IMR-90 (cell line): ENCODE measurements around the gene CHRDL1. TPM values are rescaled to one million over a fixed set of nuclear protein-coding genes. Genes with fewer than 3 reads are reported as not detected.

Experiments
- ATAC-seq: fragments of 200-7000 bp; cut with Tn5 transposase; 2 replicates; pipeline ENCODE4 v1.9.1; 2020; ENCODE audit warnings: low read depth, mild to moderate bottlenecking, moderate library complexity
- BruUV-seq: library from RNA; stranded (reverse); fragments of 400-500 nt; replicated peaks from 2 replicates; lab custom pipeline; 2021; lab: Mats Ljungman, UMichigan
- CTCF ChIA-PET: fragments of 300-600 bp; formaldehyde crosslinking; extraction: SDS; loops from one replicate; lab custom pipeline; 2021; ENCODE audit warnings: antibody characterized with exemption; lab: Yijun Ruan, JAX
- POLR2A ChIA-PET: fragments of 300-600 bp; sonication (Branson Sonifier 250); formaldehyde crosslinking; loops from one replicate; lab custom pipeline; 2022; ENCODE audit warnings: antibody characterized with exemption; ENCODE audit not compliant: unreplicated experiment; lab: Charles Lee
- DNase-seq: peaks from one replicate; pipeline ENCODE4 v3.0.0; 2013
- H2AFZ ChIP-seq: replicated peaks from 2 replicates; pipeline ENCODE3; 2013; ENCODE audit warnings: low read length, mild to moderate bottlenecking; ENCODE audit not compliant: poor library complexity
- H2AK5ac ChIP-seq: 2 replicates; pipeline ENCODE4 v1.6.1; 2013; ENCODE audit warnings: low read depth, low read length, inconsistent platforms
- H2AK9ac ChIP-seq: replicated peaks from 2 replicates; pipeline ENCODE3; 2013; ENCODE audit warnings: mild to moderate bottlenecking, low read depth, low read length, moderate library complexity; ENCODE audit not compliant: poor library complexity
- H2BK120ac ChIP-seq: 2 replicates; pipeline ENCODE4 v1.6.1; 2013; ENCODE audit warnings: low read depth, low read length, inconsistent platforms
- H2BK15ac ChIP-seq: 3 replicates; pipeline ENCODE4 v1.6.1; 2013; ENCODE audit warnings: low read depth, low read length, inconsistent platforms
- H2BK20ac ChIP-seq: 2 replicates; pipeline ENCODE4 v1.6.1; 2013; ENCODE audit warnings: low read depth, mild to moderate bottlenecking, inconsistent platforms, low read length, moderate library complexity
- H2BK5ac ChIP-seq: 2 replicates; pipeline ENCODE4 v1.6.1; 2013; ENCODE audit warnings: mild to moderate bottlenecking, low read depth, low read length, inconsistent platforms; ENCODE audit not compliant: poor library complexity, severe bottlenecking
- H3K14ac ChIP-seq: replicated peaks from 2 replicates; pipeline ENCODE4 v1.6.1; 2013; ENCODE audit warnings: low read depth, low read length, inconsistent platforms
- H3K18ac ChIP-seq: 2 replicates; pipeline ENCODE4 v1.6.1; 2013; ENCODE audit warnings: low read depth, low read length, control low read depth
- H3K23ac ChIP-seq: 2 replicates; pipeline ENCODE4 v1.6.1; 2013; ENCODE audit warnings: low read depth, low read length, inconsistent platforms
- H3K27ac ChIP-seq: 2 replicates; pipeline ENCODE4 v1.5.1; 2013; ENCODE audit warnings: mild to moderate bottlenecking, control low read depth, low read length; ENCODE audit not compliant: insufficient read depth
- H3K27me3 ChIP-seq: 2 replicates; pipeline ENCODE4 v1.6.1; 2013; ENCODE audit warnings: low read length; ENCODE audit not compliant: control insufficient read depth, insufficient read depth
- H3K36me3 ChIP-seq: 2 replicates; pipeline ENCODE4 v1.6.1; 2013; ENCODE audit warnings: low read length, mixed read lengths; ENCODE audit not compliant: control insufficient read depth, insufficient read depth
- H3K4ac ChIP-seq: 2 replicates; pipeline ENCODE4 v1.6.1; 2013; ENCODE audit warnings: low read depth, low read length, inconsistent platforms
- H3K4me1 ChIP-seq: 2 replicates; pipeline ENCODE4 v1.6.1; 2013; ENCODE audit warnings: low read length, mixed read lengths; ENCODE audit not compliant: control insufficient read depth, insufficient read depth
- H3K4me2 ChIP-seq: 2 replicates; pipeline ENCODE4 v1.6.1; 2013; ENCODE audit warnings: low read depth, mild to moderate bottlenecking, control low read depth, low read length, moderate library complexity
- H3K4me3 ChIP-seq: 2 replicates; pipeline ENCODE4 v1.5.1; 2013; ENCODE audit warnings: low read depth, mild to moderate bottlenecking, control low read depth, low read length, moderate library complexity; ENCODE audit not compliant: insufficient read depth
- H3K56ac ChIP-seq: 2 replicates; pipeline ENCODE4 v1.6.1; 2013; ENCODE audit warnings: low read length, inconsistent platforms; ENCODE audit not compliant: insufficient read depth; ENCODE audit errors: extremely low read depth
- H3K79me1 ChIP-seq, 2 experiments: 2 replicates each; pipeline ENCODE4 v1.6.1; 2013; ENCODE audit warnings: low read length in 2 of 2, inconsistent platforms in 1 of 2, low read depth in 1 of 2
- H3K9ac ChIP-seq: 2 replicates; pipeline ENCODE4 v1.6.1; 2013; ENCODE audit warnings: low read depth, low read length, control low read depth
- H3K9me1 ChIP-seq: 2 replicates; pipeline ENCODE4 v1.6.1; 2013; ENCODE audit warnings: low read length, inconsistent platforms; ENCODE audit not compliant: insufficient read depth
- H3K9me3 ChIP-seq: 2 replicates; pipeline ENCODE4 v1.6.1; 2013; ENCODE audit warnings: low read length; ENCODE audit not compliant: control insufficient read depth, insufficient read depth
- H4K20me1 ChIP-seq: 2 replicates; pipeline ENCODE4 v1.6.1; 2013; ENCODE audit warnings: low read length, inconsistent platforms; ENCODE audit not compliant: insufficient read depth
- H4K5ac ChIP-seq: 2 replicates; pipeline ENCODE4 v1.6.1; 2013; ENCODE audit warnings: mild to moderate bottlenecking, low read depth, low read length, control low read depth
- H4K8ac ChIP-seq, 2 experiments: 2 replicates each; pipeline ENCODE4 v1.6.1; 2013; ENCODE audit warnings: low read depth in 2 of 2, low read length in 2 of 2, control low read depth in 1 of 2, inconsistent platforms in 1 of 2
- H4K91ac ChIP-seq: 2 replicates; pipeline ENCODE4 v1.6.1; 2013; ENCODE audit warnings: low read depth, low read length, inconsistent platforms; ENCODE audit not compliant: insufficient read depth
- BHLHE40 ChIP-seq: fragments of 150-350 bp; IDR thresholded peaks from 2 replicates; pipeline ENCODE4 v1.6.1; 2016; ENCODE audit warnings: mild to moderate bottlenecking, low read depth, low read length
- CHD1 ChIP-seq: IDR thresholded peaks from 2 replicates; pipeline ENCODE4 v1.6.1; 2012; ENCODE audit warnings: low read depth, low read length, improper control_type of control experiment
- CTCF ChIP-seq: conservative IDR thresholded peaks from 2 replicates; pipeline ENCODE4 v1.5.1; 2012; ENCODE audit warnings: mild to moderate bottlenecking, low read depth, low read length, improper control_type of control experiment
- ELK1 ChIP-seq: fragments of 150-350 bp; IDR thresholded peaks from 2 replicates; pipeline ENCODE4 v1.6.1; 2016; ENCODE audit warnings: low read depth, mild to moderate bottlenecking, low read length, moderate library complexity, borderline replicate concordance
- FOS ChIP-seq: fragments of 150-350 bp; IDR thresholded peaks from 2 replicates; pipeline ENCODE4 v1.6.1; 2016; ENCODE audit warnings: low read depth, low read length
- MAZ ChIP-seq: IDR thresholded peaks from 2 replicates; pipeline ENCODE4 v1.6.1; 2012; ENCODE audit warnings: low read depth, mild to moderate bottlenecking, low read length, improper control_type of control experiment, moderate library complexity, borderline replicate concordance
- MXI1 ChIP-seq: IDR thresholded peaks from 2 replicates; pipeline ENCODE4 v1.6.1; 2012; ENCODE audit warnings: low read depth, mild to moderate bottlenecking, low read length, moderate library complexity, borderline replicate concordance
- NFE2L2 ChIP-seq: fragments of 150-350 bp; IDR thresholded peaks from 2 replicates; pipeline ENCODE4 v1.6.1; 2016; ENCODE audit warnings: low read depth, mild to moderate bottlenecking, low read length
- POLR2A ChIP-seq: IDR thresholded peaks from 2 replicates; pipeline ENCODE4 v1.6.1; 2012; ENCODE audit warnings: mild to moderate bottlenecking, low read depth, low read length
- RAD21 ChIP-seq: IDR thresholded peaks from 2 replicates; pipeline ENCODE4 v1.6.1; 2012; ENCODE audit warnings: low read length, improper control_type of control experiment
- RCOR1 ChIP-seq: IDR thresholded peaks from 2 replicates; pipeline ENCODE4 v1.6.1; 2012; ENCODE audit warnings: mild to moderate bottlenecking, low read length, improper control_type of control experiment; ENCODE audit not compliant: insufficient replicate concordance
- RFX5 ChIP-seq: IDR thresholded peaks from 2 replicates; pipeline ENCODE4 v1.8.0; 2012; ENCODE audit warnings: low read depth, mild to moderate bottlenecking, low read length, moderate library complexity
- SMC3 ChIP-seq: fragments of 150-350 bp; IDR thresholded peaks from 2 replicates; pipeline ENCODE4 v1.6.1; 2016; ENCODE audit warnings: low read depth, mild to moderate bottlenecking, antibody characterized with exemption, low read length, moderate library complexity
- USF2 ChIP-seq: fragments of 150-350 bp; IDR thresholded peaks from 2 replicates; pipeline ENCODE4 v1.6.1; 2017; ENCODE audit warnings: mild to moderate bottlenecking, antibody characterized with exemption, low read length, low read depth
- WGBS, 2 experiments: methylation state at CpG; one replicate each; pipeline versions ENCODE4 v1.1.5 to v1.1.7; 2013; ENCODE audit warnings: missing lambda C conversion rate in 2 of 2; ENCODE audit not compliant: insufficient read length in 1 of 2; ENCODE audit errors: extremely low coverage in 2 of 2; 5-methylcytosine and 5-hydroxymethylcytosine counted together
- dilution Hi-C: fragments of 300-500 bp; cut with HindIII; formaldehyde crosslinking; loops from one replicate; pipeline ENCODE4 v1.14.3; 2018; ENCODE audit warnings: low sequenced_read_pairs; ENCODE audit not compliant: unreplicated experiment
- in situ Hi-C: fragments of 300-500 bp; cut with MboI; formaldehyde crosslinking; loops from 3 replicates; pipeline ENCODE4 v1.14.3; 2019; ENCODE audit warnings: low sequenced_read_pairs, inconsistent platforms, mixed read lengths
- intact Hi-C: fragments of 100-400 bp; cut with micrococcal nuclease; formaldehyde crosslinking; loops from 2 replicates; pipeline ENCODE4 v1.10.0; 2022
- polyA plus RNA-seq, 3 experiments: library from polyadenylated mRNA; depleted of rRNA; stranded (reverse); fragments of >200 nt; gene quantifications; 2 replicates each; pipeline ENCODE4 v1.2.3, GENCODE V29; 2012; ENCODE audit warnings: low replicate concordance in 1 of 3
- total RNA-seq: library from RNA; depleted of rRNA; stranded (reverse); fragments of >200 nt; gene quantifications from 2 replicates; pipeline ENCODE4 v1.2.3, GENCODE V29; 2012

Gene CHRDL1
- total and polyA plus RNA-seq, 2 of the 4 experiments (the other 2 are of a cell fraction) = 0.36 to 0.58 TPM

- Histone ChIP-seq H3K4ac (no peak overlapping the region), H3K9ac (no peak overlapping the region), H3K9me1 (no peaks in the 10 kb centered on the region), H4K20me1 (no peaks in the 10 kb centered on the region), H3K27me3 (peaks cover 3% of the 10 kb centered on the region), H2BK15ac (no peak overlapping the region), H3K14ac (no peak overlapping the region), H3K23ac (no peak overlapping the region), H2BK120ac (no peak overlapping the region), H3K56ac (no peak overlapping the region), H3K18ac (no peak overlapping the region), H3K9me3 (no peaks in the 10 kb centered on the region), H3K36me3 (no peaks in the 10 kb centered on the region), H2AFZ (no peak overlapping the region), H4K5ac (no peak overlapping the region), H3K4me2 (no peak overlapping the region), H2BK5ac (no peak overlapping the region), H3K4me3 (no peak overlapping the region), H3K79me1 (no peaks in the 10 kb centered on the region), H2AK5ac (no peak overlapping the region), H4K8ac (no peak overlapping the region), H2BK20ac (no peak overlapping the region), H3K27ac (no peak overlapping the region), H4K91ac (no peak overlapping the region), H2AK9ac (no peak overlapping the region), H3K4me1 (no peaks in the 10 kb centered on the region)
- intact Hi-C loops (no loop called here), dilution Hi-C loops (no loop called here), in situ Hi-C loops (no loop called here)
- ATAC-seq (no peak), DNase-seq (no peak)
- TF ChIP-seq POLR2A (no peak), SMC3 (no peak), ELK1 (no peak), RCOR1 (no peak), FOS (no peak), MXI1 (no peak), RFX5 (no peak), CHD1 (no peak), BHLHE40 (no peak), MAZ (no peak), RAD21 (no peak), CTCF (no peak), NFE2L2 (no peak), USF2 (no peak)
- BruUV-seq = no TSS peak
- no CpG with 5 or more reads among the region's 1 CpG for WGBS, 2 experiments
- CTCF ChIA-PET = interaction anchor here (1.9 kb wide), 1 partner anchor 11 kb away, joined by 5 read pairs; no protein-coding TSS in a partner anchor
- POLR2A ChIA-PET = no interaction called here
Observed at GRCh38 chrX:110836001-110836400, 40.4 kb upstream of the CHRDL1 start.
